Measurements from ENCODE around the gene OR5H2.

GRCh38 chr3:98246142-98246541 is 36.2 kb upstream of the OR5H2 start:
- TF ChIP-seq RARB (CRISPR knock-in tag; IDR thresholded peaks at IDR 0.05) (no peak), ARNTL (CRISPR knock-in tag; IDR thresholded peaks at IDR 0.05; ENCODE audit: borderline replicate concordance, low read depth) (no peak), PATZ1 (CRISPR knock-in tag; IDR thresholded peaks at IDR 0.05; ENCODE audit: borderline replicate concordance) (no peak), ZC3H10 (CRISPR knock-in tag; IDR thresholded peaks at IDR 0.05) (no peak), ZNF70 (CRISPR knock-in tag; IDR thresholded peaks at IDR 0.05) (no peak), ZFP30 (CRISPR knock-in tag; IDR thresholded peaks at IDR 0.05) (no peak), GLIS3 (CRISPR knock-in tag; IDR thresholded peaks at IDR 0.05) (no peak), OSR1 (CRISPR knock-in tag; IDR thresholded peaks at IDR 0.05) (no peak), CSRNP3 (CRISPR knock-in tag; IDR thresholded peaks at IDR 0.05) (no peak), TOX (CRISPR knock-in tag; IDR thresholded peaks at IDR 0.05; ENCODE audit: borderline replicate concordance) (no peak)

Measured in SK-N-SH treated with all-trans-retinoic acid at 6 μM for 48 hours (cell line).